GM19043 (cell line): ENCODE results near the gene MCFD2.

Experiments
- ATAC-seq: cut with Tn5 transposase; IDR thresholded peaks from one replicate; pipeline ENCODE4 v1.9.1; 2021; ENCODE audit warnings: low read depth; ENCODE audit not compliant: unreplicated experiment

MCFD2 gene

GRCh38 chr2:46939626-46940359 is 24.2 kb upstream of the MCFD2 start:
- ATAC-seq: no peak

- ATAC-seq: no peak
Observed at GRCh38 chr2:46937471-46937901, 21.9 kb upstream of the MCFD2 start.

- no peak for ATAC-seq
Observed at GRCh38 chr2:46936566-46936965, 21.0 kb upstream of the MCFD2 start.

- no peak for ATAC-seq
Observed at GRCh38 chr2:46935071-46935470, 19.5 kb upstream of the MCFD2 start.

GRCh38 chr2:46929612-46930011 is 14.0 kb upstream of the MCFD2 start:
- no peak for ATAC-seq

GRCh38 chr2:46926863-46927262 is 11.3 kb upstream of the MCFD2 start:
- ATAC-seq: no peak

- ATAC-seq: no peak
Observed at GRCh38 chr2:46925474-46926351, 10.1 kb upstream of the MCFD2 start.

- no peak for ATAC-seq
Observed at GRCh38 chr2:46924608-46925007, 9.0 kb upstream of the MCFD2 start.

- no peak for ATAC-seq
Observed at GRCh38 chr2:46924038-46924437, 8.4 kb upstream of the MCFD2 start.

- ATAC-seq: no peak
Observed at GRCh38 chr2:46923041-46923528, 7.5 kb upstream of the MCFD2 start.

- no peak for ATAC-seq
Observed at GRCh38 chr2:46922606-46923005, 7.0 kb upstream of the MCFD2 start.

- ATAC-seq: no peak
Observed at GRCh38 chr2:46921676-46922448, 6.3 kb upstream of the MCFD2 start.

- ATAC-seq: no peak
Observed at GRCh38 chr2:46917628-46918027, 2.0 kb upstream of the MCFD2 start.

GRCh38 chr2:46915811-46916630 is 415 bp upstream of the MCFD2 start:
- ATAC-seq: peak; percentile 87

- ATAC-seq: no peak
Observed at GRCh38 chr2:46914578-46915230, 902 bp downstream of the MCFD2 start.

- no peak for ATAC-seq
Observed at GRCh38 chr2:46913471-46914381, 1.9 kb downstream of the MCFD2 start.

GRCh38 chr2:46909771-46910419 is 5.7 kb downstream of the MCFD2 start:
- ATAC-seq: peak; percentile 91

GRCh38 chr2:46909150-46909549 is 6.5 kb downstream of the MCFD2 start:
- ATAC-seq: no peak
